Measurements from ENCODE around the gene TBC1D7.
A peak's percentile ranks its signal among the peaks of the same experiment; 100 is the strongest.

The TBC1D7 gene

DNA sequence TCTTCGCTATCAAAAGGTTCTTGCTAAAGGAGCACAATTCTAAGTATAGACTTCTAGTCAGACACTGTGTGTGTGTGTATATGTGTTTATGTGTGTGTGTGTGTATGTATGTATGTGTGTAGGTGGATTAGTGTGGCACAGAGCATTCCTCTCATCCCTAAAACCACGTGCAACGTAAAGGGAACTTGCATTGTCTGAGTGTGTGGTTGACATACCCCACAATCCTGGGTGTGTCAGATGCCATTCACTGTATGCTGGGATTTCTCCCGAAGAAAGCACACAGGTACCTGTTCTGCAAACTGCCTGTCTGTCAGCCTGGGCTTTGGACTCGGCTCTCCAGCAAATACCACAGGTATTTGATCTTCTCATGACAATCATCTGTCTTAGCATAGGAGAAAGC, 42.3 kb upstream of the TBC1D7 start:
- Histone ChIP-seq H3K36me3 (peaks cover 0 to 4% (median 0%) of the 10 kb centered on the region in 11 experiments; a peak in 4 of 22 replicates), H3K4me1 (peaks cover 0 to 8% (median 0%) of the 10 kb centered on the region in 10 experiments; a peak in 4 of 20 replicates), H4K20me1 (peaks cover 0 to 15% (median 0%) of the 10 kb centered on the region in 11 experiments; a peak in 5 of 22 replicates), H3K4me2 (no peak overlapping the region), H3K9me3 (replicated peaks in 1 of 11) (no peaks in the 10 kb centered on the region), H3K4me3 (no peak overlapping the region), H3K9ac (no peak overlapping the region), H3K27ac (no peak overlapping the region), H3K27me3 (no peaks in the 10 kb centered on the region)
- no peak for TF ChIP-seq Cebpa-rat (IDR thresholded peaks at IDR 0.05)

DNA sequence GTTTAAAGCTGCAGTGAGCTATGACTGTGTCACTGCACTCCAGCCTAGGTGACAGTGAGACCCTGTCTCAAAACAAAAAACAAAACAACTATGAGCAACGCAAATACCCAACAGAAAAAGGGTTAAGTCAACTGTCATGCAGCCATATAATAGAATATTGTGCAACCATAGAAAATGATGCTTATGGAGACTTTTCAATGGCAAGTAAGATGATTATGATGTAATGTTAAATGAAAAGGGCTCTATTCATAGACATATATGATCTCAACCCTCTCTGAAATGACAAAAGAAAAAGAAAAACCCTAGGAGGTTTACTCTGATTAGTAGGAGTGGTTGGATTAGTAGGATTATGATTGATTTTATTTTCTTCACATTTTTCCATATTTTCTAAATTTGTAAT, 41.3 kb upstream of the TBC1D7 start:
- H3K27ac ChIP-seq, result no peak overlapping the region
- no peak overlapping the region for H3K4me2 ChIP-seq
- H3K4me1 ChIP-seq, result peaks cover 0 to 8% (median 0%) of the 10 kb centered on the region in 10 experiments; a peak in 4 of 20 replicates
- peaks cover 0 to 15% (median 0%) of the 10 kb centered on the region in 11 experiments; a peak in 5 of 22 replicates for H4K20me1 ChIP-seq
- H3K4me3 ChIP-seq, result no peak overlapping the region
- peaks cover 0 to 9% (median 0%) of the 10 kb centered on the region in 11 experiments; a peak in 3 of 22 replicates for H3K9me3 ChIP-seq (replicated peaks in 1 of 11)
- peaks cover 9 to 15% (median 10%) of the 10 kb centered on the region in 11 experiments; a peak in 19 of 22 replicates for H3K36me3 ChIP-seq
- TF ChIP-seq Cebpa-rat (IDR thresholded peaks at IDR 0.05), result no peak
- H3K27me3 ChIP-seq, result no peaks in the 10 kb centered on the region
- no peak overlapping the region for H3K9ac ChIP-seq

DNA sequence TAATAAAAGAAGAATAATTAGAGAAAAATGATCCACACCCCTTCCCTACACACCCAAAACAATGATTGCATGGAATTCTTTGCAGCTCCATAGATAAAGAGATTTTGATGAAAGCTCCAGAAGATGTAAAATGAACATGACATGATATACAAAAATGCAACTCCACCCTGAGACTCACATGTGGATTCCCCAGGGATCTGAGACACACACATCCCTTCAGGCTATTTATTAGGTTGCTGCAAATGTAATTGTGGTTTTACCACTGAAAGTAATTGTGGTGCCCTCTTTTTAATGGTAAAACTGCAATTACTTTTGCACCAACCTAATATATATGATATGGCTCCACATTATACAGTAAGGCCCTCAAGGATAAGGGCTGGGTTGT, 40.4 kb upstream of the TBC1D7 start:
- H3K4me1 ChIP-seq, result peaks cover 0 to 8% (median 0%) of the 10 kb centered on the region in 10 experiments; a peak in 4 of 20 replicates
- peak overlapping the region in 2 of 11 experiments; percentile 24; a peak in 5 of 22 replicates for H3K4me2 ChIP-seq
- H4K20me1 ChIP-seq, result peaks cover 0 to 15% (median 0%) of the 10 kb centered on the region in 11 experiments; a peak in 5 of 22 replicates
- no peak overlapping the region for H3K4me3 ChIP-seq
- peaks cover 0 to 9% (median 0%) of the 10 kb centered on the region in 11 experiments; a peak in 3 of 22 replicates for H3K9me3 ChIP-seq (replicated peaks in 1 of 11)
- no peak overlapping the region for H3K9ac ChIP-seq
- H3K36me3 ChIP-seq, result peaks cover 10 to 22% (median 17%) of the 10 kb centered on the region in 11 experiments; a peak in 19 of 22 replicates
- no peak overlapping the region for H3K27ac ChIP-seq
- TF ChIP-seq Cebpa-rat (IDR thresholded peaks at IDR 0.05), result no peak
- H3K27me3 ChIP-seq, result no peaks in the 10 kb centered on the region

DNA sequence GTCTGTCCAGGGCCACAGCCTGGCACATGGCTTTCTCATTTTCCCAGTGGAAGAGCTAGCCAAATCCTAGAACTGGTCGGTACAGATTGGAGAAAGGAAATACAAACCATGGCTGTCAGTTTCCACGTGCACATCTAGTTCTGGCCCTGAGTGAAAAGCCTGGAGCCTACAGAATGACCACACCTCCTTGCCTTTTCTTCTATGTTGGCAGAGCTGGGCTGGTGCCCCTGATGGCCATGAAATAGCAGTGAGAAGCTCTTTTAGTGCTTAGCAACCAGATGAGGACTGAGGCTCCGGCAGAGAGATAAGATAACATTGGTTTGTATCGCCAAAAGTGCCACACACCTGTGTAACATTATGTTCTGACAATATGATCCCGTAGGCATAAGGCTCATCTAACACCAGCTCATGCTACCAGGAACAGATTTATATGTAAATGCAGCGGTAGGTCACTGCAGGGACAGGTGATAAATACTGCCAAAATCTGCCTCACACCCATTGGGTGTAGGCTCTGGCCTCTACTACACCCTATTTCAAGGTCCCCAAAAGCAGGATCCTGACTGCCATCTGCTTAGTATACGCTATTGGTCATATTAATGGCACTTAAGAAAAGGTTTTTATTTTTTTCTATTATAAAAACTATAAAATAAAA, 39.9 kb upstream of the TBC1D7 start:
- Histone ChIP-seq H3K9ac (no peak overlapping the region), H3K4me1 (peaks cover 0 to 8% (median 0%) of the 10 kb centered on the region in 10 experiments; a peak in 4 of 20 replicates), H3K27me3 (no peaks in the 10 kb centered on the region), H3K4me2 (no peak overlapping the region), H3K9me3 (replicated peaks in 1 of 11) (peaks cover 0 to 9% (median 0%) of the 10 kb centered on the region in 11 experiments; a peak in 3 of 22 replicates), H3K36me3 (peaks cover 10 to 27% (median 19%) of the 10 kb centered on the region in 11 experiments; a peak in 19 of 22 replicates), H3K27ac (no peak overlapping the region), H3K4me3 (no peak overlapping the region), H4K20me1 (peaks cover 0 to 15% (median 0%) of the 10 kb centered on the region in 11 experiments; a peak in 5 of 22 replicates)
- TF ChIP-seq Cebpa-rat (IDR thresholded peaks at IDR 0.05), result no peak

DNA sequence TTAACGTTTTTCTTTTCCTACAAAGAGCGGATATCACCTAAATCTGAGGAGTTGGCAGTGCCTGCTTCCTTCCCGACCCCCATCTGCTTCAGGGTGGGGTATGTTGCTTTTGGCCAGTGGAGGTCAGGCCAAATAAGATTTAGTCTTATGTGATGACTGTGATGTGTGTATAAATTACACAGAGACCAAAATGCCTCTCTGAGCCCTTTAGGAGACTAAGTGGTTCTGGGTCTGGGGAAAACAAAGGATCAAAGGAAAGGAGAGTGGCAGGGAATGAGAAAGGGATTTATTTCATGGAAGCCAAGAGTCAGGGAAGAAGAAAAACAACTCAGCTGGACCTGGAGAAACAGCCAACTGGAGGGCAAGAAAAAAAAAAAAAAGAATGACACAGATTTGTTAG, 39.1 kb upstream of the TBC1D7 start:
- no peaks in the 10 kb centered on the region for H3K27me3 ChIP-seq
- peaks cover 10 to 27% (median 19%) of the 10 kb centered on the region in 11 experiments; a peak in 19 of 22 replicates for H3K36me3 ChIP-seq
- no peak overlapping the region for H3K27ac ChIP-seq
- H3K4me2 ChIP-seq, result no peak overlapping the region
- H4K20me1 ChIP-seq, result peaks cover 0 to 14% (median 0%) of the 10 kb centered on the region in 11 experiments; a peak in 5 of 22 replicates
- no peak overlapping the region for H3K9ac ChIP-seq
- peaks cover 0 to 8% (median 0%) of the 10 kb centered on the region in 10 experiments; a peak in 4 of 20 replicates for H3K4me1 ChIP-seq
- H3K9me3 ChIP-seq (replicated peaks in 1 of 11), result peaks cover 0 to 9% (median 0%) of the 10 kb centered on the region in 11 experiments; a peak in 3 of 22 replicates
- no peak for TF ChIP-seq Cebpa-rat (IDR thresholded peaks at IDR 0.05)
- H3K4me3 ChIP-seq, result no peak overlapping the region

DNA sequence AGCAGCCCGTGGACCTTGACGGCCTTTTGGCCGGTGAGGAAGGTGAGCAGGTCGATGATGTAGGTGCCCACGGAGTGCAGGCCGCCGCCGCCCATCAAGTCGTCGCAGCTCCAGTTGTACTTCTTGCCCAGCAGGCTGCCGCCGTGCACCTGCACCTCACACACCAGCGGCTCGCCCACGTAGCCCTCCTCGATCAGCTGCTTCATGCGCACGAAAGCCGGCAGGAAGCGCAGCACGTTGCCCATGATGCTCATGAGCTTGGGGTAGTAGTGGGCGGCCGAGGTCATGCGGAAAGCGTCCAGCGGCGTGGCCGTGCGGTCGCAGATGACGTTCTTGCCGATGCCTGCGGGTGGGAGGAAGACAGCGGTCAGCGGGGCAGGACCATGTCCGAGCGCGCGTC, 37.0 kb upstream of the TBC1D7 start:
- peaks cover 10 to 27% (median 19%) of the 10 kb centered on the region in 11 experiments; a peak in 19 of 22 replicates for H3K36me3 ChIP-seq
- H3K9ac ChIP-seq, result no peak overlapping the region
- no peak overlapping the region for H3K4me3 ChIP-seq
- peaks cover 0 to 16% (median 9%) of the 10 kb centered on the region in 10 experiments; a peak in 16 of 20 replicates for H3K4me1 ChIP-seq
- peaks cover 0 to 9% (median 0%) of the 10 kb centered on the region in 11 experiments; a peak in 3 of 22 replicates for H3K9me3 ChIP-seq (replicated peaks in 1 of 11)
- H4K20me1 ChIP-seq, result peaks cover 0 to 14% (median 0%) of the 10 kb centered on the region in 11 experiments; a peak in 4 of 22 replicates
- no peak overlapping the region for H3K27ac ChIP-seq
- TF ChIP-seq Cebpa-rat (IDR thresholded peaks at IDR 0.05), result no peak
- H3K4me2 ChIP-seq, result no peak overlapping the region
- H3K27me3 ChIP-seq, result no peaks in the 10 kb centered on the region

DNA sequence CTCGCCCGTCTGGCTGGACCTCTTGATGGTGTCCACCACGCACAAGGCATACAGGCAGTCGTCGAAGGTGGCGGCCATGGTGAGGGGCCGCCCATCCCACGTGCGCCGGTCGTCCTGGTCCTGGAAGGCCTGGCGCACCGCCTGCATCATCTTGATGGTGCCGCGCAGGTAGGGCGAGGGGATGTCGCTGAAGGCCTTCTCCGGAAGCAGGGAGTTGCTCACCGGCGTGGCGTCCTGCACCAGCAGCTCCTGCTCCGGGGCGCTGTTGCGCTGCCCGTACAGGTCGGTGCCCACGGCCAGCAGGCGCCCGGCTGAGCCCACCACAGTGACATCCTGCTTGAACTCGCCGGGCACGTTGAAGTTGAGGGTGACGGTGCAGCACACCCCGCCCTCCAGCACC, 36.5 kb upstream of the TBC1D7 start:
- H3K36me3 ChIP-seq, result peaks cover 10 to 27% (median 19%) of the 10 kb centered on the region in 11 experiments; a peak in 19 of 22 replicates
- no peak overlapping the region for H3K27ac ChIP-seq
- H3K9ac ChIP-seq, result no peak overlapping the region
- peaks cover 0 to 14% (median 0%) of the 10 kb centered on the region in 11 experiments; a peak in 4 of 22 replicates for H4K20me1 ChIP-seq
- no peak overlapping the region for H3K4me3 ChIP-seq
- peaks cover 0 to 9% (median 0%) of the 10 kb centered on the region in 11 experiments; a peak in 3 of 22 replicates for H3K9me3 ChIP-seq (replicated peaks in 1 of 11)
- peaks cover 3 to 20% (median 10%) of the 10 kb centered on the region in 10 experiments; a peak in 16 of 20 replicates for H3K4me1 ChIP-seq
- TF ChIP-seq Cebpa-rat (IDR thresholded peaks at IDR 0.05), result no peak
- H3K4me2 ChIP-seq, result no peak overlapping the region
- H3K27me3 ChIP-seq, result no peaks in the 10 kb centered on the region

DNA sequence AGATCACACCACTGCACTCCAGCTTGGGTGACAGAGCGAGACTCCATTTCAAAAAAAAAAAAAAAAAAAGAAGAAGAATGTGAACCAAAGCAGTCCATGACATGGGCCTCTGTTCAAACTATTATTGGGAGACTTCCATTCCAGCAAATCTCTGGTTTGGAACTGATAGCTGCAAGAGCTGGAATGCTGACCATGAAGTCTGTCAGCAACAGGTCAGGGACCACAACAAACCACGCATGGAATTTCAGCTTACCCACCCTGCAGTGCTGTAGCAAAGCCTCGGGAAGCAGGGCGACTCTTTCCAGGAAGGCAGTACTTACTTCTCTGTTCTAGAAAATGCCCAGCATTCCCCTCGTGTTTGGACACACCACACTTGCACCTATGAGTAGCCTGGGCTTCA, 34.1 kb upstream of the TBC1D7 start:
- Histone ChIP-seq H3K27me3 (no peaks in the 10 kb centered on the region), H3K4me1 (peaks cover 7 to 24% (median 14%) of the 10 kb centered on the region in 10 experiments; a peak in 18 of 20 replicates), H3K27ac (no peak overlapping the region), H3K36me3 (peaks cover 10 to 27% (median 19%) of the 10 kb centered on the region in 11 experiments; a peak in 19 of 22 replicates), H3K9ac (no peak overlapping the region), H4K20me1 (no peaks in the 10 kb centered on the region; a peak in 1 of 22 replicates), H3K9me3 (replicated peaks in 1 of 11) (peaks cover 0 to 9% (median 0%) of the 10 kb centered on the region in 11 experiments; a peak in 3 of 22 replicates), H3K4me3 (no peak overlapping the region), H3K4me2 (no peak overlapping the region)
- TF ChIP-seq Cebpa-rat (IDR thresholded peaks at IDR 0.05), result no peak
